Measurements from ENCODE around the gene SGSM1. TPM values are rescaled to one million over a fixed set of nuclear protein-coding genes. Genes with fewer than 3 reads are reported as not detected.

Gene SGSM1
- polyA plus RNA-seq, 1 experiment = not detected

DNA sequence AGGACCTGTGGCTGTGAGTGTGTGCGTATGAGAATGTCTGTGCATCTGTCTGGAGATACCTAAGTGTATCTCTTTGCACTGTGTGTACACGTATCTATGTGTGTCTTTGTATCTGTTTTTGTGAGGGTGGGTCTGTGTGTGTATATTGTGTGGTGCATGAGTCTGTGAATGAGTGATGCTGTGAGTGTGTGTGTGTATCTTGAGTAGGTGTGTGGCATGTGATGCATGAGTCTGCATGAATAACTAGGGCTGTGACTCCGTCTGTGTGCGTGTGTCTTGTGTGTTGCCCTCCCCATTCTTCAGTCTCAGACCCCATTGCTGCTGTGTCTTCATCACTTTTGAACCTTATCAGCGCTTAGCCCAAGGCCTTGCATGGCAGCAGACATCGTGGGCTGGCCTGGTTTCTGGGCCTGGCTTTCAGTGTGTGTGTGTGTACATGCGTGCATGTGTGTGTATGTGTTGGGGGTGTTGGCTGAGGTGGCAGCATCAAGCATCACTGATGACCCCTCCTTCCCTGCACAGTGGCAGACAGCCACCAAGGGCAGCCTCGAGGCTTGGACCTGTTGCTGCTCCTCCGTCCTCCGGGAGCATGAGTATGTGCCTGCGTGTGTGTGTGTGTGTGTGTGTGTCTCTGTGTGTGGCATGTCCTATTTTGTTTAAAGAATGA is 1.4 kb downstream of the SGSM1 start:
- TF ChIP-seq CTCF (IDR thresholded peaks at IDR 0.05; ENCODE audit: low read depth, low read length) = no peak
- Histone ChIP-seq H3K27me3 (ENCODE audit: control insufficient read depth, insufficient read depth, low read length) (peaks cover 15% of the 10 kb centered on the region), H3K27ac (ENCODE audit: low read depth, low read length) (peak overlapping the region; percentile 11), H3K9me3 (ENCODE audit: control insufficient read depth, insufficient read depth, low read length) (no peaks in the 10 kb centered on the region), H3K4me3 (ENCODE audit: low read depth, low read length) (no peak overlapping the region)
- POLR2A ChIA-PET = no interaction called here
- CTCF ChIA-PET = interaction anchor here (0.6 kb wide), 1 partner anchor 863 kb away, joined by 4 read pairs; no protein-coding TSS in a partner anchor
- DNase-seq (ENCODE audit: low read depth, low spot score) = no peak

GRCh38 chr22:24809331-24809730 is 3.3 kb downstream of the SGSM1 start:
- H3K27ac ChIP-seq (ENCODE audit: low read depth, low read length) = no peak overlapping the region
- ChIA-PET CTCF (no interaction called here), POLR2A (no interaction called here)
- H3K4me3 ChIP-seq (ENCODE audit: low read depth, low read length) = no peak overlapping the region
- DNase-seq (ENCODE audit: low read depth, low spot score) = no peak
- no peak for TF ChIP-seq CTCF (IDR thresholded peaks at IDR 0.05; ENCODE audit: low read depth, low read length)
- H3K9me3 ChIP-seq (ENCODE audit: control insufficient read depth, insufficient read depth, low read length) = no peaks in the 10 kb centered on the region
- H3K27me3 ChIP-seq (ENCODE audit: control insufficient read depth, insufficient read depth, low read length) = peaks cover 15% of the 10 kb centered on the region

DNA sequence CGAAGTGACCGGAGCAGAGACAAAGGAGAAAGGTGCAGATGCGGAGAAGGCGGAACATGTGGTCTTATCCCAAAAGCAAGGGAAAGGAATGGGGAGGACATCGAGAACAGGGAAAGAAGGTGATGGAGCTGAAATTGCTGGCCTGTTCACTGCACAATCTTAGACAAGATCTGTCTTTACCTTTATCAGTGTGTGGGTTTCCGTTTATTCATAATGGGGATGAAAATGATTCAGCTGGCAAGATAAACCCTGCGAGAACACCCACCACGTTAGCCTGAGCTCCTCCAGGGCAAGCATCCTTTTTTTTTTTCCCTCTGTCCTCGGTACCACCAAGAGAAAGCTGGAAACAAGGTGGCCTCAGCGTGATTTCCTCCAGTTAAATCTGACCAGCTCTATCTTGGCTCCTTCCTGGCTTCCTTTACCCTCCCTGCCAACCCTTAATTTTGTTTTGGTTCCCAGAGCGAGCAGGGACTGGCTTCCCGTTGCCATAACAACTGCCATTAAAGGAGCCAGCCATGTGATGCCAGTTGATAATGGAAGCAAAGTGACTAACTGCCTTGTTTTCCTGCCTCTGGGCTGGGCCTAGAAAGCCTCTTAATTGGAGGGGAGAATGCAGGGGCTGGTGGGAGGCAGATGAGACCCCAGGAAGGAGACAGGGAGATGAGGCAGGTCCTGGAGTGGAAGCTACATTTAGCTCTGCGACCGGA is 4.2 kb downstream of the SGSM1 start:
- POLR2A ChIA-PET = no interaction called here
- H3K9me3 ChIP-seq (ENCODE audit: control insufficient read depth, insufficient read depth, low read length) = no peaks in the 10 kb centered on the region
- DNase-seq (ENCODE audit: low read depth, low spot score) = no peak
- no peak for TF ChIP-seq CTCF (IDR thresholded peaks at IDR 0.05; ENCODE audit: low read depth, low read length)
- peaks cover 16% of the 10 kb centered on the region for H3K27me3 ChIP-seq (ENCODE audit: control insufficient read depth, insufficient read depth, low read length)
- H3K4me3 ChIP-seq (ENCODE audit: low read depth, low read length) = no peak overlapping the region
- H3K27ac ChIP-seq (ENCODE audit: low read depth, low read length) = no peak overlapping the region
- CTCF ChIA-PET = no interaction called here

- POLR2A ChIA-PET = no interaction called here
- Histone ChIP-seq H3K27ac (ENCODE audit: low read depth, low read length) (no peak overlapping the region), H3K9me3 (ENCODE audit: control insufficient read depth, insufficient read depth, low read length) (no peaks in the 10 kb centered on the region), H3K4me3 (ENCODE audit: low read depth, low read length) (no peak overlapping the region), H3K27me3 (ENCODE audit: control insufficient read depth, insufficient read depth, low read length) (peaks cover 9% of the 10 kb centered on the region)
- no peak for DNase-seq (ENCODE audit: low read depth, low spot score)
- TF ChIP-seq CTCF (IDR thresholded peaks at IDR 0.05; ENCODE audit: low read depth, low read length) = no peak
- CTCF ChIA-PET = interaction anchor here (1.5 to 3.9 kb wide), 3 partner anchors 10 to 38 kb away, joined by 3 to 23 read pairs (median 7); no protein-coding TSS in a partner anchor
Observed at GRCh38 chr22:24812950-24813775, 7.2 kb downstream of the SGSM1 start.
